VCaP (cell line): ENCODE measurements around the gene RCE1.

ENCODE experiments used
- H3K27ac ChIP-seq: fragments of 450-650 bp; 2 replicates; pipeline ENCODE4 v1.5.1; 2017
- TF ChIP-seq, protein P1 (sequence below): fragments of 450-650 bp; conservative IDR thresholded peaks from 2 replicates; pipeline ENCODE4 v1.5.1; 2017; ENCODE audit warnings: mild to moderate bottlenecking, moderate library complexity

RCE1 gene

DNA sequence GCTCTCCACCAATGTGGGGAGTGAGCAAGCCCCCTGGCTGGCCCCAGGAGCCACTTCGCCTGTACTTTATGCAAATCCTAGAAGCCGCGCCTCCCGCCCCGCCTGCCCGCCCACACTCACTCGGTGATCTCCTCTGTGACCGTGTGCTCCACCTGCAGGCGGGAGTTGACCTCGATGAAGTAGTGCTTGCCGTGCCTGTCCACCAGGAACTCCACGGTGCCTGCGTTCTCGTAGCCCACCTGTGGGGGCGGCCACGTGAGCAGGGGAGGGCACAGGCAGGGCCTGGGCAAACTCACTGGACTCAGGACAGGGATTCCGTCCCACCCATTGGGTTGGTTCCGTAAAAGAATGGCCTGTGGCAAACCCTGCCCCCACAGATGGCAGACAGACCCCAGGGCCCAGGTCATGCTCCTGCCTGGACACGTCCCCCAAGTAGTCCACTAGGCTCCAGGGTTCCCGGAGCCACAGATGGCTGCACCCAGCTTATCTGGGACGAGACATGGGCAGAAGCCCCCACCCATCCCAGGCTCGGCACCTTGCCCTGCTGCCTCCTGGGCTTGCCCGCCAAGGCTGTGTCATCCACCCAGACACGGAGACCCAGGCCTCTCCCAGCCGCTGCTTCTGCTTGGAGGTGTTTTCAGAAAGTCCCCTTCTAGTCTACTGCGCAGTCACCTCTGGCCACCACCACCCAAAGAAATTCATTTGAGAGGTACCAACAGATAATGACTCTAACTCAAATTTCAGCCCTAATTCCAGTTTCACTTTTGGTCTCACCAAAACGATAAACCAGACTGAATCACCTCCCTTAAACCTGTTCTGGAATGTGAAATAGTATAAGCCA is 25.7 kb downstream of the RCE1 start:
- TF ChIP-seq, protein P1, sequence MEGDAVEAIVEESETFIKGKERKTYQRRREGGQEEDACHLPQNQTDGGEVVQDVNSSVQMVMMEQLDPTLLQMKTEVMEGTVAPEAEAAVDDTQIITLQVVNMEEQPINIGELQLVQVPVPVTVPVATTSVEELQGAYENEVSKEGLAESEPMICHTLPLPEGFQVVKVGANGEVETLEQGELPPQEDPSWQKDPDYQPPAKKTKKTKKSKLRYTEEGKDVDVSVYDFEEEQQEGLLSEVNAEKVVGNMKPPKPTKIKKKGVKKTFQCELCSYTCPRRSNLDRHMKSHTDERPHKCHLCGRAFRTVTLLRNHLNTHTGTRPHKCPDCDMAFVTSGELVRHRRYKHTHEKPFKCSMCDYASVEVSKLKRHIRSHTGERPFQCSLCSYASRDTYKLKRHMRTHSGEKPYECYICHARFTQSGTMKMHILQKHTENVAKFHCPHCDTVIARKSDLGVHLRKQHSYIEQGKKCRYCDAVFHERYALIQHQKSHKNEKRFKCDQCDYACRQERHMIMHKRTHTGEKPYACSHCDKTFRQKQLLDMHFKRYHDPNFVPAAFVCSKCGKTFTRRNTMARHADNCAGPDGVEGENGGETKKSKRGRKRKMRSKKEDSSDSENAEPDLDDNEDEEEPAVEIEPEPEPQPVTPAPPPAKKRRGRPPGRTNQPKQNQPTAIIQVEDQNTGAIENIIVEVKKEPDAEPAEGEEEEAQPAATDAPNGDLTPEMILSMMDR: peak; percentile 61
- no peak overlapping the region for H3K27ac ChIP-seq

DNA sequence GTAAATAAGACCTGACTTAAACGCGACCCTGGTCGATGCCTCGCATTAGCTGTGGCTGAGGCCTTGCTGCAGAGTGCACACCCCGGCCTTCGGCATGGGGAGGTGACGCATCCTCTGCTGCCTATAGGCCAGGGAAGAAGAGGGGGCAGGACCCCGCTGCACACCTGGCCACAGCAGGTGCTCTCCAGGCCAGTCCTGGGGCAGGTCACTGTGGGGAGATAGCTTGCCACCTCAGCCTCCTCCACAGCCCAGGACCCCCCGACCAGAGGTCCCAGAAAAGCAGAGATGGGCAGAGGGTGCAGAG is 26.3 kb downstream of the RCE1 start:
- TF ChIP-seq, protein P1: no peak
- H3K27ac ChIP-seq: no peak overlapping the region

DNA sequence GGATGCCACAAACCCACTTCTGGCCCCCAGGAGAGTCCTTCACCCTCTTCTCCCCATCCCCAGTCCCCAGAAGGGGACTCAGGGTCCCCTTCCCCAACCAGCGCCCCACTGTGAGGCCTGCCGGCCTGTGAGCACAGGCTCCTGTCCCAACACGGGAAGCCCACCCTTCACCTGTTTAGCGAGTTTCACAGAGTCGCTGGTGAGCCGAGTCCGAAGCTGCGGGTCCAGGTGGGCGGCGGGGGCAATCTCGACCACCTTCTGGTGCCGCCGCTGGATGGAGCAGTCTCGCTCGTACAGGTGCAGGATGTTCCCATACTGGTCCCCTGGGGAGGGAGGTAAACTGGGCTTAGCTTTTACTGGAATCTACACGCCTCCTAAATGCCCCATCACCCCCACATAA is 26.9 kb downstream of the RCE1 start:
- no peak overlapping the region for H3K27ac ChIP-seq
- TF ChIP-seq, protein P1: no peak

DNA sequence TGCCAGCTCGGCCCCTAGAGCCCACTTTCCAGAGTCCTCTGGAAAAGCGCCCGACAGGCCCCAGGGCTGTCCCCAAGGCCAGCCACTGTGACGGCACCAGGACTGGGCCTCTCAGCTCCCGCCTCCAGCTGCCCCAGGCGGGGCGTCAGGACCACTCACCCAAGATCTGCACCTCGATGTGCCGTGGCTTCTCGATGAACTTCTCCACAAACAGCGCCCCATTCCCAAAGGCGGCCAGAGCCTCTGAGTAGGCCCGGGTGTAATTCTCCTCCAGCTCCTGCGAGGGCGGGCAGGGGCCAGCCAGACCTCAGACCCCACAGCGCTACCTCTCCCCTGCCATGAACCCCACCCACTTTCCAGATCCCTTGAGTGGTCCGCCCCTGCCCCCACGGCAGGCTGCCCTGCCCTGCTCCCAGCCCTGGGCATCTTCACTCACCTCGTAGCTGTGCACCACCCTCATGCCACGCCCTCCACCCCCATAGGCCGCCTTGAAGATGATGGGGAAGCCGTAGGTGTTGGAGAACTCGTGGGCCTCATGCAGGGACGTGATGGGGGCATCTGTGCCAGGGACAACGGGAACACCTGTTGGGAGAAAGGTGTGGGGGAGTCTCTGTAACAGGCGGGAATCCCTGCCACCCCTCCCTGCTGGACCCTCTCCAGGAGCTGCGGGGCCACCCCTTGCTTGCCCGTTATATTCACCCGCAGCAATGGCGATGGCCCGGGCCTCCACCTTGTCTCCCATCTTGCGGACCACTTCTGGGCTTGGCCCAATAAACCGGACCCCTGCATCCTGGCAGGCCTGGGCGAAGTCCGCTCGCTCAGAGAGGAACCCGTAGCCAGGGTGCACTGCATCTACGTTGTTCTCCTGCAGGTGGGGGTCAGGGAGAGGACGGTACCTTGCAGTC is 27.6 kb downstream of the RCE1 start:
- TF ChIP-seq, protein P1: no peak
- no peak overlapping the region for H3K27ac ChIP-seq

DNA sequence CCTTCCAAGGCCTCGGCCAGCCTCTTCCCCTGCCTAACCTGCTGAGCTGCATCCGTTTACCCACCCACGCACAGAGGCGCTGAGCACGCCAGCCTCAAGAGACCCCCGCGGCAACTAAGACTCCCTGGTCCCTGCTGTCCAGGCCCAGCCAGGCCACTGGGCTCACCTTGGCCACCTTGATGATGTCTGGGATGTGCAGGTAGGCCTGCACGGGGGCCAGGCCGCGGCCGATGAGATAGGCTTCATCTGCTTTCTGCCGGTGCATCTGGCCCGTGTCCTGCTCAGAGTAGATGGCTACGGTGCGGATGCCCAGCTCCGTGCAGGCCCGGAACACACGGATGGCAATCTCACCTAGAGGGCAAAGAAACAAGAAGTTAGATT is 28.3 kb downstream of the RCE1 start:
- TF ChIP-seq, protein P1: no peak
- no peak overlapping the region for H3K27ac ChIP-seq

DNA sequence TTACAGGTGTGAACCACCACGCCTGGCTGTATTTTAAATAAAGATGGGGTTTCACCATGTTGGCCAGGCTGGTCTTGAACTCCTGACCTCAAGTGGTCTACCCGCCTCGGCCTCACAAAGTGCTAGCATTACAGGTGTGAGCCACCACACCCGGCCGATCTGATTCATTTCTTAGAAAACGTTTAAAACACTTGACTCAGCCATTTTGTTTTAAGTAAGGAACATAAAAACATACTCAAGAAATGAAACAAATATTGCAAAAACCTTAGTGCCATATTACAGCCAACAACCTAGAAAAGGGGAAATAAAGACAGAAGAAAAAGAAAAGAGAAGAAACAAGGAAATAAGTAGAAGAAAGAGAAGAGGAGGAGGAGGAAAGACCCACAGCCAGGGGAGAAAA is 31.0 kb downstream of the RCE1 start:
- TF ChIP-seq, protein P1: no peak
- no peak overlapping the region for H3K27ac ChIP-seq

DNA sequence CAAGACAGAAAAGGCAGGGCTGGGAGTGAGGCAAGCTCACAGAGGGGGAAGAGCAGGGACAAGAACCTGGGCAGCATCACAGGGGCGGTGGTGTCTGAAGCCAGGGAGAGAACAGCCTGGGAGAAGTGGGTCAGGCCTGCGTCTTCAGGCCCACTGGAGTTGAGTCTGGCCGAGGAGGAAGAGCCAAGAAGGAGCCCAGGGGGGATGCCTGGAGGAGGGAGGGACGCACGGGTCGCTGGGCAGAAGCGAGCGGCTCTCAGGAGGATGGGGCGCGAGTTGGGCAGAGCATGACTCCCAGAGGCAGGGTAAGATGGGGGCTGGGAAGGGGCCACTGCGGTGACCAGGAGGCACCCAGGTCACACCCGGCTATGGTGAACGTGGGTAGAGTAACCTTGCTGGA is 32.1 kb downstream of the RCE1 start:
- H3K27ac ChIP-seq: no peak overlapping the region
- TF ChIP-seq, protein P1: no peak
